Stimulated activated naive CD8-positive, alpha-beta T cell treated with anti-CD3 and anti-CD28 coated beads, Interleukin-15, amount 100 ng/mL, for 72 hours (primary cell): ENCODE results near the gene APOL4.
"Not testable (repeated sequence)": the region's sequence is repeated elsewhere in the genome, so short reads cannot be mapped to it uniquely, and the experiment has no call there.

Experiments used
- ATAC-seq: fragments of 150-1000 bp; cut with Tn5 transposase; 2 replicates; pipeline ENCODE4 v1.10.0; 2021; ENCODE audit warnings: mild to moderate bottlenecking, moderate library complexity
- DNase-seq, 2 donors: peaks; one replicate each; pipeline ENCODE4 v3.0.0; 2021 to 2022
- H3K27ac Mint-ChIP-seq, 2 donors: one replicate each; pipeline ENCODE4 v1.8.0; 2022; ENCODE audit warnings: mild to moderate bottlenecking in 2 of 2, mixed read lengths in 2 of 2, moderate library complexity in 2 of 2
- H3K27me3 Mint-ChIP-seq: one replicate; pipeline ENCODE4 v1.8.0; 2022; ENCODE audit warnings: mixed read lengths
- H3K4me1 Mint-ChIP-seq: one replicate; pipeline ENCODE4 v1.8.0; 2022; ENCODE audit warnings: mild to moderate bottlenecking, mixed read lengths
- H3K4me3 Mint-ChIP-seq, 2 donors: one replicate each; pipeline ENCODE4 v1.8.0; 2022; ENCODE audit warnings: mild to moderate bottlenecking in 2 of 2, mixed read lengths in 2 of 2, moderate library complexity in 1 of 2
- H3K9me3 Mint-ChIP-seq, 2 donors: one replicate each; pipeline ENCODE4 v1.8.0; 2022; ENCODE audit warnings: mixed read lengths in 2 of 2

The APOL4 gene

DNA sequence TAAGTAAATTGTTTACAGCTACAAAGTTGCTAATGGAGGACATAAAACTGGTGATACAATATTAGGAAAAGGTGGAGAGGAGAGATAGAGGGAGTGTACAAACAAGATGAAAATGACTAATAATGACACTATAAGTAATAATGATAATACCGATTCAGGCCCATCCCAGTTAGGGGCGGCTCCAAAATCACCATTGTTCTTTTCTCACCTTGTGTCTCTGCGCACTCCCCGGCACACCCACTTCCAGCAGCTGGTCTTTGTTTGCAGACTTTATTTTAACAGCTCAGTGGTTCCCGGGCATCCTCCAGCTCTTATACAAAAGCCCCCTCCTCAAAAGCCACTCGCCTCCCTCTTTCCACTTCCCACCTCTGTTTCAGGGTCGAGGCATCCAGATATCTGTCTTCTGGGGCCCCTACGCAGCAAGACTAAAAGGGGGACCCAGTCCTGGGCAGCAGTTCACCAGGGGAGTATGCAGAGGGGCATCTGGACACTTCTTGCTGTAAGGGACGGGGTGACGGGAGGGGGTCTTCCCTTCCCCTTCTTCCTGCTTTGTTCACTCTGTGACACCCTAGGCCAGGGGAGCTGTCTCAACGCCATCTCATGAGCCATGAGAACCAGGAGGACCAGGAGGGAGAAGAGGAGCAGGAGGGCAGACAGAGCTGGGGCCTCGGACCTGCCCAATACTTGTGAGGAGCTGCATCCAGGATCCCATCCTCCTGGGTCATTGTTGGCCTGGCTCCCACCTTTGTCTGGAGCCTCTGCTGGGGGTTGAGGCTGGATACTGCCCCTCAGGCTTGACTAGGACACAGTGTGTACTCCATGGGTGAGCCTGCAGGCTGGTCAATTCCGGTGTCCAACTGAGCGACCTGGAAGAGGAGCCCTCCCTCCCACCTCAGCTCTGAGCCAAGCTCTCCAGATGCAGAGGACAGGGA lies 35.0 kb upstream of the APOL4 start:
- no peaks in the 10 kb centered on the region for H3K27me3 Mint-ChIP-seq
- DNase-seq: no peak

GRCh38 chr22:36235585-36235984 lies 34.0 kb upstream of the APOL4 start:
- H3K4me1 Mint-ChIP-seq: peaks cover 72% of the 10 kb centered on the region
- peaks cover 8 to 14% of the 10 kb centered on the region in 2 donors for H3K9me3 Mint-ChIP-seq
- DNase-seq (no peak), ATAC-seq (no peak)
- H3K4me3 Mint-ChIP-seq: peak overlapping the region; percentile 8 to 60
- H3K27me3 Mint-ChIP-seq: no peaks in the 10 kb centered on the region
- peak overlapping the region; percentile 24 to 81 for H3K27ac Mint-ChIP-seq

More for the DNA sequence above, 35.0 kb upstream of the APOL4 start:
- Mint-ChIP-seq H3K4me1 (peaks cover 72% of the 10 kb centered on the region), H3K9me3 (peaks cover 8 to 14% of the 10 kb centered on the region in 2 donors), H3K27ac (no peak overlapping the region), H3K4me3 (peak overlapping the region; percentile 60 to 94)
- no peak for ATAC-seq

GRCh38 chr22:36234919-36235318 lies 33.3 kb upstream of the APOL4 start:
- peak overlapping the region in 1 of 2 donors; percentile 6 for H3K27ac Mint-ChIP-seq
- H3K4me3 Mint-ChIP-seq: peak overlapping the region; percentile 28 to 38
- peaks cover 68% of the 10 kb centered on the region for H3K4me1 Mint-ChIP-seq
- DNase-seq: no peak
- H3K27me3 Mint-ChIP-seq: no peaks in the 10 kb centered on the region
- no peak for ATAC-seq
- H3K9me3 Mint-ChIP-seq: peaks cover 8 to 14% of the 10 kb centered on the region in 2 donors

- Mint-ChIP-seq H3K9me3 (peaks cover 8 to 14% of the 10 kb centered on the region in 2 donors), H3K27me3 (no peaks in the 10 kb centered on the region), H3K4me1 (peaks cover 62% of the 10 kb centered on the region), H3K27ac (peak overlapping the region in 1 of 2 donors; percentile 56), H3K4me3 (no peak overlapping the region)
- no peak for ATAC-seq
- DNase-seq: no peak
These were observed 32.6 kb upstream of the APOL4 start for GRCh38 chr22:36234213-36234612.

DNA sequence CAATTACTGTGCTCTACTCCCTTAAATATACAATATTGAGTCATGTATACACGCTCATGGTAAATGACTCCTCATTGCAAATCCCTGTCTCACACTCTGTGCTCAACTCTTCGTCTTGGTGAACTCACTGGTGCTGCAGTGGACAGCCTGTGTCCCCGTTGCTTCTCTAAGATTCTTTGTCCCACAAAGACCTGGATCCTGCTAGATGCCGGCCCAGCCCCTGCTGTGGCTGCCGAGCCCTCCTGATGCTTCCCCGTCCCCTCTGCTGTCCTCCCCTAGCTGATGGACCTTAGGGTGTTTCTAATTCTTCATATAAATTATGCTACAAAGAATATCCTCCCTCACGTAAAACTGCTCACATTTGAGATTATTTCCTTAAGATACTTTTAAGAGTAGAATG lies 32.2 kb upstream of the APOL4 start:
- H3K9me3 Mint-ChIP-seq: peaks cover 8 to 14% of the 10 kb centered on the region in 2 donors
- no peak overlapping the region for H3K27ac Mint-ChIP-seq
- H3K4me1 Mint-ChIP-seq: peaks cover 62% of the 10 kb centered on the region
- H3K27me3 Mint-ChIP-seq: no peaks in the 10 kb centered on the region
- H3K4me3 Mint-ChIP-seq: no peak overlapping the region
- no peak for ATAC-seq
- no peak for DNase-seq

DNA sequence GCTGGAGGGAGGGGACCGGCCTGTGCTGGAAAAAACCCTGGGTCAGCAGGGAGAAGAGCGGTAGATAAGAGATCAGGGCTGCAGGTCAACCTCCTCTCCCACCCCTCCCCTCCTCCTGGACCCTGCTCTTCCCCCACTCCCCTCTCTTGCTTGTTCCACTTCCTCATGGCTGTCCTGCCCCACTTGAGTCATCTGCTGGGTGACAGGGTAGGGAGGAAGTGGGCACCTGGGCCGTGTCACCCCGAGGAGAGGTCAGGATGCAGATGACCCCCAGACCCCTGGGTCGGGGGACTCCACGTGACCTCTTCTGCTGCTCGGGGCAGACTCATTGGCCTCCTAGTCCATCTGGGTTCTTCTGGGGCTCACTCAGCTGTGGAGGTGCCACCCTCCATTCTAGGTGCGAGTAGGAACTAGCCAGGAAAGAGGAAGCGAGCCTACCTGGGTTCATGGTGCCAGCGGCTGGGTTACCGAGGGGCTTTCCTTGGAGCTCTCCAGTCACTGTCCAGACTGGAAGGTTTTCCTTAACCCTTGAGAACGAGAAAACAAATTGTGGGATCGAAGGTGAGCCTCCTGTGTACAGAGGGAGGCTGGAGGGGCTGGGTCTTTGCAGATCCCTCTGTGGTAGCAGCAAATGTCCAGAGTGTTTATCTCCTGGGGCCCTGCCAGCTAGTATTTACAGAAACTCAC lies 31.2 kb upstream of the APOL4 start:
- Mint-ChIP-seq H3K9me3 (peaks cover 8 to 14% of the 10 kb centered on the region in 2 donors), H3K27ac (peak overlapping the region in 1 of 2 donors; percentile 75), H3K4me1 (peaks cover 56% of the 10 kb centered on the region), H3K27me3 (no peaks in the 10 kb centered on the region), H3K4me3 (no peak overlapping the region)
- DNase-seq: no peak
- no peak for ATAC-seq

DNA sequence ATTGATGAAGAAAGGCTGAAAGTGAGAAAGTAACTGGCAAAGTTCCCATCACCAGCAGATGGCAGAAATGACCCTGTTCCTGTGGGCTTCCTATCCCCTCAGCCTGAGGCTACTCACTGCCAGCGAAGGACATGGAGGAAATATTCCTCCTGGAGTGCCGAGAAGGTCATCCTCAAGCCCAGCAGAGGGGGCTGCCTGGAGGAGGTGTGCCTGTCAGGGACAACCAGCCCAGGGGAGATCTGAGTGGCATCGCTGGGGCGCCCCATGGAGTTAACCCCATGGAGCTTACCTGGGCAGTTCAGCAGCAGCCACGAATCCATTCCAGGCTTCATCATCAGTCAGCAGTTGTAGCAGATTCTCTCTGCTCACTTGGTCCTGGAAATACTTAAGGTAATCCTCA lies 29.4 kb upstream of the APOL4 start:
- H3K4me3 Mint-ChIP-seq, DNase-seq, H3K27ac Mint-ChIP-seq, ATAC-seq, H3K27me3 Mint-ChIP-seq, H3K9me3 Mint-ChIP-seq: not testable (repeated sequence)
- H3K4me1 Mint-ChIP-seq: peaks cover 44% of the 10 kb centered on the region

GRCh38 chr22:36229649-36230048 lies 28.0 kb upstream of the APOL4 start:
- H3K4me3 Mint-ChIP-seq, H3K27me3 Mint-ChIP-seq, H3K9me3 Mint-ChIP-seq, ATAC-seq, DNase-seq: not testable (repeated sequence)
- Mint-ChIP-seq H3K4me1 (peaks cover 30% of the 10 kb centered on the region), H3K27ac (peak overlapping the region; percentile 17 to 30)

- DNase-seq (no peak), ATAC-seq (no peak)
- H3K27me3 Mint-ChIP-seq: no peaks in the 10 kb centered on the region
- H3K27ac Mint-ChIP-seq: peak overlapping the region in 1 of 2 donors; percentile 30
- peaks cover 23% of the 10 kb centered on the region for H3K4me1 Mint-ChIP-seq
- H3K9me3 Mint-ChIP-seq: no peaks in the 10 kb centered on the region
- no peak overlapping the region for H3K4me3 Mint-ChIP-seq
These were observed 27.3 kb upstream of the APOL4 start for GRCh38 chr22:36228944-36229343.

DNA sequence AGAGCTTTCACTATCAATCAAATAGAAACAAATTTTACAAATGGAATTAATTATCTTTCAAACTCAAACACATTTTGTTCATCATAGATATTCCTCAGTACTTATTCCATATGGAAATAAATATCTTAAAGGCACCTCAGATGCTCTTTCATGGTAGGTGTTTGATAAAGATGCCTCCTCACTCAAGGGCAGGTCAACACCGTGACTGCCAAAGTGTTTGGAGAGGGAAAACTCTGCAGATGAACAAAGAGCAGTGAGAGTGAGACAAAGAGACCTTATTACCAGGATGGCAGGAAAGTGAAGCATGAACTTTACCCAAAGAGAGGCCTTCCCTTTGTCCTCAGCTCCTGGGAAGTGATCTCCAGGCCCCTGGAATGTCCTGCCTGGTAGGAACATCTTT lies 26.8 kb upstream of the APOL4 start:
- ATAC-seq, DNase-seq, H3K27ac Mint-ChIP-seq, H3K27me3 Mint-ChIP-seq, H3K9me3 Mint-ChIP-seq, H3K4me3 Mint-ChIP-seq: not testable (repeated sequence)
- peaks cover 18% of the 10 kb centered on the region for H3K4me1 Mint-ChIP-seq

- Mint-ChIP-seq H3K4me3 (no peak overlapping the region), H3K9me3 (no peaks in the 10 kb centered on the region), H3K27me3 (no peaks in the 10 kb centered on the region), H3K27ac (peak overlapping the region in 1 of 2 donors; percentile 69), H3K4me1 (peaks cover 15% of the 10 kb centered on the region)
- ATAC-seq (no peak), DNase-seq (no peak)
These were observed 26.2 kb upstream of the APOL4 start for GRCh38 chr22:36227806-36228205.

DNA sequence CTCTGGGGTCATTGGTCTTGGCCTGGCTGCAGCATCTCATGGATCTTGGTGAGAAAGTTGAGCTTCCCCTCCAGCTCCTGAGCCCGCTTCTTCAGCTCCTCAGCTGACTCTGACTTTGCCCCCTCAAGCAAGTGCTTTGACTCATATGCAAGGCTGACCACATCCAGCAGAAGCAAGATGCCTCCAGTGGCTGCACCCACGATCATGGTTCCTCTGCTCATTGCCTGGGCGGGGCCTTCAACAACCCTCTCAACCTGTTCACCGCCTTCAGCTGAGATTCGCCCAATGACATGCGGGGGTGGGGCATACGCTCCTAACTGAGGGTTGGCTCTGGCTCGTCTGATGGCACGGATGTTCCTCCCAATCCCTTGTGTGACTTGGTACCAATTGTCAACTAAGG lies 25.8 kb upstream of the APOL4 start:
- no peaks in the 10 kb centered on the region for H3K27me3 Mint-ChIP-seq
- DNase-seq (peak in 1 of 2 donors; percentile 21), ATAC-seq (peak; percentile 59)
- peaks cover 15% of the 10 kb centered on the region for H3K4me1 Mint-ChIP-seq
- no peak overlapping the region for H3K4me3 Mint-ChIP-seq
- no peaks in the 10 kb centered on the region for H3K9me3 Mint-ChIP-seq
- peak overlapping the region in 1 of 2 donors; percentile 69 for H3K27ac Mint-ChIP-seq

DNA sequence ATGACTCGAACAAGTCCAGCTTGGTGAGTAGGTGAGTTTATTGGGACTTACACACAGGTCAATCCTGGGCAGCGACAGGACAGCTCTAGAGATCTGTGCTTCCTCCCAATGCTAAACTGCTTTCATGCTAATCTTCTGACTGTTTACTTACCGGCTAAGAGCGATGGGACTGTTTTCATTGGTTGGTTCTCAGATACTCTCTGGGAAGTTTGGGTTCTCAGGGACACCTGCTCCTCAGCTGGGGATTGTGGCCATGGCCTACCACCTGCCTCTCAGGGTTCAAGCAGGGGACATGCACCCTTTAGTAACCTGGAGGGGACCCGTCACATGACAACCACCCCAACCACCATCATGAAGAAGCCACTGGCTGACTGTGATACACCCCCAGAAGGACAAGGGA lies 24.6 kb upstream of the APOL4 start:
- H3K27me3 Mint-ChIP-seq: no peaks in the 10 kb centered on the region
- no peak for DNase-seq
- no peak overlapping the region for H3K4me3 Mint-ChIP-seq
- H3K27ac Mint-ChIP-seq: no peak overlapping the region
- peaks cover 20% of the 10 kb centered on the region for H3K4me1 Mint-ChIP-seq
- no peak for ATAC-seq
- H3K9me3 Mint-ChIP-seq: no peaks in the 10 kb centered on the region

DNA sequence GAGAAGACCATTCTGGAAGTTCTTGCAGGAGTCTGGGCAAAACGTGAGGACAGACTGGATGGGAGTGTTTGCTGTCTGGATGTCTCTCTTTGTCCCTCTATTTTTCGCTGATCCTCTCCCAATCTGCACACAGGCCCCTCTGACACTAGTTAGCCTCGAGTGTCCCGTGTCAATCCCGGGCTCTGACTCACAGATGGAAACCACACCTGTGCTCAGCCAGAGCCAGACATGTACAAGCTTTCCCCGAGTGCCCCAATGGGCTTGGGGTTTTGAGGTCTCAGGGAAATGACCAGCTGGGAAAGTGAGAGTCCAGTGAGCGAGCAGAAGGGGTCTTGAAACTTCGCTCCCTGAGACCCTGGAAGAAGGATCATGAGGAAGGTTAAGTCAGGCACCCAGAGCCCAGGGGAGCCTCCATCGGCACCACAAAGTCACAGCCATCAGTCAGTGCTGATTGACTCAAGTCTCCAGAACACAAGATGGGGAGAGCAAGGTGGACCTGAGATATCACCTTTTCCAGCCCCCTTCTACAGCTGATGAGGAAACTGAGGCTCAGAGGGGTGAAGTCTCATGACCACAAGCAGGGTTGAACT lies 23.8 kb upstream of the APOL4 start:
- Mint-ChIP-seq H3K4me3 (no peak overlapping the region), H3K9me3 (no peaks in the 10 kb centered on the region), H3K27ac (no peak overlapping the region), H3K4me1 (peaks cover 20% of the 10 kb centered on the region), H3K27me3 (peaks cover 4% of the 10 kb centered on the region)
- DNase-seq (no peak), ATAC-seq (no peak)

DNA sequence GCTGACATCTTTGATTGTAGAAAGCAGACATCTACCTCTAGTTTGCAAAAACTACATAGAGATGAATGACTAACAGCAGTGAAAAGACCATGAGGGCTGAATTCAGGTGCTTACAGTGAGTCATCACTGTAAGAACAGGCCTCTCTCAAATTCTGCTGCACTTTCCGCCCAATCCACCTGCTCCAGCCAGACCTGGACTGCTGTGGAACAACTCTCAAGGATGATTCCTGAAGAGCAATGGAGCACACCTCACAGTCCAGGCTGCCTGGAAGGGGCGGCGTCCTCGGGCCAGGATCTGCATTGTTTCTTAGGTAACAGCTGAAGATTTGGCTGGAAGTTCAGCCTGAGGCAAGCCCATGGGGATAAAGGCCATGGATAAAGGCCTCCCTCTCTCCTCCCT lies 22.6 kb upstream of the APOL4 start:
- ATAC-seq (no peak), DNase-seq (no peak)
- no peak overlapping the region for H3K4me3 Mint-ChIP-seq
- H3K27ac Mint-ChIP-seq: no peak overlapping the region
- H3K27me3 Mint-ChIP-seq: peaks cover 12% of the 10 kb centered on the region
- H3K4me1 Mint-ChIP-seq: peaks cover 20% of the 10 kb centered on the region
- no peaks in the 10 kb centered on the region for H3K9me3 Mint-ChIP-seq

GRCh38 chr22:36223504-36223903 lies 21.9 kb upstream of the APOL4 start:
- no peak for ATAC-seq
- H3K27me3 Mint-ChIP-seq: peaks cover 19% of the 10 kb centered on the region
- no peak for DNase-seq
- H3K9me3 Mint-ChIP-seq: no peaks in the 10 kb centered on the region
- no peak overlapping the region for H3K27ac Mint-ChIP-seq
- no peak overlapping the region for H3K4me3 Mint-ChIP-seq
- peaks cover 20% of the 10 kb centered on the region for H3K4me1 Mint-ChIP-seq
